HepG2 (cell line): ENCODE measurements around the gene CNPY4. TPM values are rescaled to one million over a fixed set of nuclear protein-coding genes. Genes with fewer than 3 reads are reported as not detected.
A peak's percentile ranks its signal among the peaks of the same experiment; 100 is the strongest.

ENCODE experiments used
- ATAC-seq: fragments of 200-7000 bp; cut with Tn5 transposase; 3 replicates; pipeline ENCODE4 v1.9.1; 2020; ENCODE audit warnings: mild to moderate bottlenecking, moderate library complexity
- BruUV-seq: library from RNA; stranded (reverse); fragments of 400-500 nt; replicated peaks from 2 replicates; lab custom pipeline; 2021; lab: Mats Ljungman, UMichigan
- CTCF ChIA-PET: fragments of 300-600 bp; formaldehyde crosslinking; extraction: SDS; loops from one replicate; lab custom pipeline; 2021; ENCODE audit warnings: low total read pairs, inconsistent platforms, low intra/inter-chr PET ratio; lab: Yijun Ruan, JAX
- POLR2A ChIA-PET: fragments of 350-600 bp; sonication (Branson Sonifier 250); formaldehyde crosslinking; loops from one replicate; lab custom pipeline; 2020; ENCODE audit warnings: antibody characterized with exemption, inconsistent platforms; lab: Yijun Ruan, JAX
- DNase-seq: peaks from one replicate; pipeline ENCODE4 v3.0.0-alpha.2; 2015; ENCODE audit warnings: low spot score
- FAIRE-seq: peaks from 3 replicates; lab custom pipeline; 2011; peaks lifted over from hg19 to GRCh38; lab: Jason Lieb, UNC
- H2AFZ ChIP-seq: one replicate; pipeline ENCODE4 v1.6.1; 2011; ENCODE audit warnings: low read length, inconsistent platforms
- H3K27ac ChIP-seq: fragments of 300-600 bp; 3 replicates; pipeline ENCODE4 v1.8.0; 2011; ENCODE audit warnings: mixed run types, mild to moderate bottlenecking, mixed read lengths, low read length, inconsistent platforms; ENCODE audit not compliant: insufficient read depth; ENCODE audit errors: extremely low read length
- H3K27me3 ChIP-seq, 2 experiments: fragments of 200-600 bp in 1 of 2; 2 replicates in 1 of 2; 3 replicates in 1 of 2; pipeline versions ENCODE4 v1.6.0 to v1.8.0; 2011; ENCODE audit warnings: low read length in 2 of 2, mild to moderate bottlenecking in 2 of 2, moderate library complexity in 2 of 2, inconsistent platforms in 1 of 2; ENCODE audit not compliant: insufficient read depth in 2 of 2, control insufficient read depth in 1 of 2
- H3K36me3 ChIP-seq, 2 experiments: fragments of 200-600 bp in 1 of 2; replicated peaks in 1 of 2; 2 replicates in 1 of 2; 3 replicates in 1 of 2; pipeline versions ENCODE4 v1.5.1 to v1.8.0; 2011; ENCODE audit warnings: low read length in 2 of 2, inconsistent platforms in 1 of 2; ENCODE audit not compliant: insufficient read depth in 2 of 2, control insufficient read depth in 1 of 2
- H3K4me1 ChIP-seq: 2 replicates; pipeline ENCODE4 v1.5.1; 2012; ENCODE audit warnings: low read length, inconsistent platforms; ENCODE audit not compliant: insufficient read depth
- H3K4me2 ChIP-seq: 2 replicates; pipeline ENCODE4 v1.6.0; 2011; ENCODE audit warnings: low read depth, low read length, inconsistent platforms
- H3K4me3 ChIP-seq, 3 experiments: fragments of 200-600 bp in 1 of 3; sonication (generic), shearing (Covaris generic) in 1 of 3; replicated peaks in 1 of 3; 2 replicates each; pipeline ENCODE4 v1.5.1; 2011 to 2016; ENCODE audit warnings: low read length in 3 of 3, inconsistent platforms in 2 of 3, low read depth in 2 of 3, mild to moderate bottlenecking in 2 of 3, control low read depth in 1 of 3, mixed read lengths in 1 of 3; ENCODE audit not compliant: insufficient read depth in 1 of 3
- H3K79me2 ChIP-seq: one replicate; pipeline ENCODE4 v1.6.1; 2011; ENCODE audit warnings: low read length, inconsistent platforms; ENCODE audit not compliant: insufficient read depth
- H3K9ac ChIP-seq: 2 replicates; pipeline ENCODE4 v1.6.0; 2011; ENCODE audit warnings: mild to moderate bottlenecking, low read depth, low read length, inconsistent platforms; ENCODE audit not compliant: insufficient read depth
- H3K9me3 ChIP-seq: 2 replicates; pipeline ENCODE4 v1.5.1; 2012; ENCODE audit warnings: mild to moderate bottlenecking, low read length
- H4K20me1 ChIP-seq: 2 replicates; pipeline ENCODE4 v1.6.0; 2011; ENCODE audit warnings: inconsistent platforms, mild to moderate bottlenecking, low read length, moderate library complexity; ENCODE audit not compliant: insufficient read depth
- BATF2 ChIP-seq: sonication (generic); formaldehyde crosslinking; IDR thresholded peaks from 2 replicates; pipeline ENCODE4 v1.8.0; 2022; ENCODE audit warnings: mild to moderate bottlenecking, missing genetic modification reagents, moderate library complexity
- CTCF ChIP-seq: sonication (generic); formaldehyde crosslinking; IDR thresholded peaks from 2 replicates; pipeline ENCODE4 v1.5.0; 2020; ENCODE audit warnings: mild to moderate bottlenecking, missing genetic modification reagents, moderate library complexity
- DMTF1 ChIP-seq: sonication (generic); formaldehyde crosslinking; IDR thresholded peaks from 2 replicates; pipeline ENCODE4 v1.4.0; 2020; ENCODE audit warnings: mild to moderate bottlenecking, missing genetic modification reagents
- FOSL2 ChIP-seq: sonication (generic); formaldehyde crosslinking; IDR thresholded peaks from 2 replicates; pipeline ENCODE4 v1.4.0; 2020; ENCODE audit warnings: missing genetic modification reagents
- GATAD1 ChIP-seq: IDR thresholded peaks from 2 replicates; pipeline ENCODE4 v1.6.1; 2016; ENCODE audit warnings: missing genetic modification reagents, missing compliant biosample characterization
- HOXD1 ChIP-seq: sonication (generic); formaldehyde crosslinking; IDR thresholded peaks from 2 replicates; pipeline ENCODE4 v1.5.0; 2020; ENCODE audit warnings: missing genetic modification reagents
- MAFK ChIP-seq, 2 experiments: IDR thresholded peaks in 1 of 2; conservative IDR thresholded peaks in 1 of 2; 2 replicates each; pipeline ENCODE4 v1.6.1; 2011; ENCODE audit warnings: improper control_type of control experiment in 2 of 2, low read length in 2 of 2
- POGZ ChIP-seq: sonication (generic); formaldehyde crosslinking; IDR thresholded peaks from 2 replicates; pipeline ENCODE4 v1.4.0; 2020; ENCODE audit warnings: mild to moderate bottlenecking, missing genetic modification reagents
- ZNF543 ChIP-seq: sonication (generic); formaldehyde crosslinking; IDR thresholded peaks from 2 replicates; pipeline ENCODE4 v1.4.0; 2020; ENCODE audit warnings: mild to moderate bottlenecking, missing genetic modification reagents
- ZNF703 ChIP-seq: sonication (generic); formaldehyde crosslinking; IDR thresholded peaks from 2 replicates; pipeline ENCODE4 v1.5.1; 2020; ENCODE audit warnings: missing genetic modification reagents, mild to moderate bottlenecking, moderate library complexity, borderline replicate concordance
- WGBS: methylation state at CpG from one replicate; pipeline ENCODE4 v1.1.6; 2017; ENCODE audit warnings: low lambda C conversion rate; 5-methylcytosine and 5-hydroxymethylcytosine counted together
- in situ Hi-C: cut with HindIII; loops from 2 replicates; pipeline ENCODE4 v1.10.0; 2017; ENCODE audit warnings: low pct_unique_long_range_greater_than_20kb; ENCODE audit not compliant: extremely low pct_ligation_motif_present
- intact Hi-C: fragments of 100-400 bp; cut with micrococcal nuclease; formaldehyde crosslinking; loops from one replicate; pipeline ENCODE4 v1.10.0; 2022; ENCODE audit not compliant: unreplicated experiment
- polyA plus RNA-seq, 8 experiments: library from polyadenylated mRNA; depleted of rRNA in 3 of 8; stranded (reverse) in 7 of 8; unstranded in 1 of 8; fragments of >200 nt; fragmentation: Illumina TruSeq in 4 of 8; extraction: Trizol in 4 of 8; gene quantifications; 2 replicates each; pipeline versions ENCODE4 v1.2.1 to v1.2.3, GENCODE V29; 2011 to 2016; ENCODE audit warnings: low read depth in 4 of 8, missing spikeins in 1 of 8, mixed read lengths in 1 of 8; ENCODE audit not compliant: insufficient read depth in 1 of 8
- total RNA-seq, 5 experiments: library from RNA; depleted of rRNA; stranded (reverse); fragments of >200 nt; fragmentation: Illumina TruSeq; extraction: Trizol; gene quantifications; 2 replicates each; pipeline ENCODE4 v1.2.3, GENCODE V29; 2016; ENCODE audit warnings: low read depth in 1 of 5
- TF ChIP-seq, protein P1 (sequence below): sonication (generic); formaldehyde crosslinking; IDR thresholded peaks from 2 replicates; pipeline ENCODE4 v1.4.0; 2020; ENCODE audit warnings: mild to moderate bottlenecking, missing genetic modification reagents

The CNPY4 gene
- total and polyA plus RNA-seq, 2 of the 13 experiments (the other 11 are each of a cell fraction or from before 2014, with no cell fraction given) = 6.2 to 12.7 TPM

DNA sequence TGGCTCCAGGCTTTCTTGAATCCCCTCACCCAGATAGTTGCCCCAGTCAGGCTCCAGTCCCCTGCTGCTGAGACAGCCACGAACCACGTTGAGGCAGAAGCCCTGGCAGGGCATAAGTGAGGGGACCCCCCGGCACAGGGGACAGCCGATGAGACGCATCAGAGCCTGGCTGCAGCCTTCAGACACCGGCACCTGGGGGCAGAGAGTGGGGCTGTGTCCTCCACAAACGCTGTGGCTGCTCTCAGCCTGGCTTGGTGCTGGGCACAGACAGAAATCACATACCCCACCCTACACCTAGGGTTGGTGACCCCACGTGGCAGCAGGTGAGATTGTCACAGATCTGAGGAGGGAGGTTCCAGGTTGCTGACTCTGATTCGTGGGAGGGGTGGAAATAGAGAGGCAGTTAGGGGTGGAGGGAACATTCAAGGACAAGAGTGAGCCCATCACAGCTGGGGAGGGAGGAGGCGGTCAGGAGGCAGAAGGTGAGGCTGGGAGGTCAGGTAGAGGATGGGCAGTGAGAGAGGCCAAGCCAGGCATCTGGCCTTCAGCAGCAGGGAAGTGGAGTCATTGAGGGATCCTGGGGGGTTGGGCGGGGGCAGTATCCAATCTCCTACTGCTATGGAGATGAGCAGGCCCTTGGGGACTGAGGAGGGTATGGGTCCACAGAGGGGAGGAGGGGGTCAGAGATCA is 54.5 kb downstream of the CNPY4 start:
- H3K9ac ChIP-seq = no peak overlapping the region
- peaks cover 35% of the 10 kb centered on the region for H3K4me1 ChIP-seq
- H3K27me3 ChIP-seq = peaks cover 3 to 25% of the 10 kb centered on the region in 2 experiments; a peak in 3 of 5 replicates
- no peak for TF ChIP-seq POGZ (CRISPR knock-in tag)
- no peak for TF ChIP-seq GATAD1 (CRISPR knock-in tag)
- TF ChIP-seq CTCF (CRISPR knock-in tag) = peak; percentile 21; the same call in 1 of the 2 replicates
- no peak for TF ChIP-seq MAFK (conservative IDR thresholded peaks at IDR 0.05 in 1 of 2, IDR thresholded peaks at IDR 0.05 in 1 of 2; ENCODE audit: low read length in 2 of 2)
- no peaks in the 10 kb centered on the region for H3K9me3 ChIP-seq
- no peak overlapping the region for H3K4me2 ChIP-seq
- ATAC-seq (peak; percentile 5; the same call in 1 of the 3 replicates), FAIRE-seq (no peak), DNase-seq (no peak)
- intact Hi-C loops = no loop called here
- H3K79me2 ChIP-seq = no peaks in the 10 kb centered on the region
- CTCF ChIA-PET = no interaction called here
- H3K36me3 ChIP-seq = no peaks in the 10 kb centered on the region
- H2AFZ ChIP-seq = no peak overlapping the region
- in situ Hi-C loops = no loop called here
- H3K27ac ChIP-seq = no peak overlapping the region
- 56% methylated on average over 8 of the region's 11 CpGs for WGBS
- no peak overlapping the region for H3K4me3 ChIP-seq
- POLR2A ChIA-PET = no interaction called here
- no TSS peak for BruUV-seq
- no peaks in the 10 kb centered on the region for H4K20me1 ChIP-seq

DNA sequence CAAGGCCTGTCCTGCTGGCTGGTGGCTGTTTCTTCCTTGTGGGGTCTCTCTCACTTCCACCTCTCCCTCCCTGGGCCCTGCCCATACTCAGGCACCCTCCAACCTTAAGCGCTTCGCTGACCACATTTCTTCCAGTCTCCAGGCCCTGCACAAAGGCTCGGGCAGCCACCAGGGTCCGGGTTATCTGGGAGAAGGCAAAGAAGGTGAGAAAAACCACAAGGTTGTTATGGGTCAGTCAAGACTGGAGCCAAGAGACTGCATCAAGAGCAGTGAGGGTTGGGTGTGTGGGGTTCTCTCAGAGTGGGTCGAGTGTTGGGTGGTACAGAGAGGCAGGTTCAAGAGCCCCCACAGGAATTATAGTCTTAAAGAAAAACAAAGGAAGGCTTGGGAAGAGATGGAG is 55.1 kb downstream of the CNPY4 start:
- Histone ChIP-seq H3K9ac (no peak overlapping the region), H3K36me3 (no peaks in the 10 kb centered on the region), H3K27ac (no peak overlapping the region), H4K20me1 (no peaks in the 10 kb centered on the region), H3K27me3 (peaks cover 3 to 23% of the 10 kb centered on the region in 2 experiments; a peak in 3 of 5 replicates), H3K4me1 (peaks cover 29% of the 10 kb centered on the region), H3K79me2 (no peaks in the 10 kb centered on the region), H3K4me2 (no peak overlapping the region), H2AFZ (no peak overlapping the region), H3K9me3 (no peaks in the 10 kb centered on the region), H3K4me3 (no peak overlapping the region)
- BruUV-seq = no TSS peak
- FAIRE-seq (no peak), DNase-seq (no peak), ATAC-seq (no peak)
- WGBS = 83% methylated on average over 5 of the region's 5 CpGs
- intact Hi-C loops (no loop called here), in situ Hi-C loops (no loop called here)
- POLR2A ChIA-PET = no interaction called here
- CTCF ChIA-PET = no interaction called here
- TF ChIP-seq ZNF543 (CRISPR knock-in tag) = no peak
- no peak for TF ChIP-seq FOSL2 (CRISPR knock-in tag)
- TF ChIP-seq DMTF1 = no peak
- TF ChIP-seq, protein P1, sequence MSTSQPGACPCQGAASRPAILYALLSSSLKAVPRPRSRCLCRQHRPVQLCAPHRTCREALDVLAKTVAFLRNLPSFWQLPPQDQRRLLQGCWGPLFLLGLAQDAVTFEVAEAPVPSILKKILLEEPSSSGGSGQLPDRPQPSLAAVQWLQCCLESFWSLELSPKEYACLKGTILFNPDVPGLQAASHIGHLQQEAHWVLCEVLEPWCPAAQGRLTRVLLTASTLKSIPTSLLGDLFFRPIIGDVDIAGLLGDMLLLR (CRISPR knock-in tag) = no peak
- no peak for TF ChIP-seq HOXD1
- no peak for TF ChIP-seq ZNF703
- no peak for TF ChIP-seq BATF2 (CRISPR knock-in tag)
